HUES64 (cell line): ENCODE data around the gene SFSWAP.
A peak's percentile ranks its signal among the peaks of the same experiment; 100 is the strongest.

Experiments
- H3K27ac ChIP-seq: 2 replicates; pipeline ENCODE4 v1.7.0; 2013; ENCODE audit warnings: low read depth, low read length, inconsistent platforms
- H3K27me3 ChIP-seq: 2 replicates; pipeline ENCODE4 v1.6.1; 2013; ENCODE audit warnings: mild to moderate bottlenecking, low read length; ENCODE audit not compliant: insufficient read depth
- H3K36me3 ChIP-seq: 2 replicates; pipeline ENCODE4 v1.6.1; 2013; ENCODE audit warnings: mild to moderate bottlenecking, low read length; ENCODE audit not compliant: insufficient read depth
- H3K4me1 ChIP-seq: 2 replicates; pipeline ENCODE4 v1.6.1; 2013; ENCODE audit warnings: mild to moderate bottlenecking, low read length, moderate library complexity; ENCODE audit not compliant: insufficient read depth
- H3K4me3 ChIP-seq: 2 replicates; pipeline ENCODE4 v1.5.1; 2013; ENCODE audit warnings: mild to moderate bottlenecking, low read length, moderate library complexity
- H3K9ac ChIP-seq: 2 replicates; pipeline ENCODE4 v1.6.1; 2013; ENCODE audit warnings: mild to moderate bottlenecking, low read depth, low read length
- H3K9me3 ChIP-seq: 2 replicates; pipeline ENCODE4 v1.6.1; 2013; ENCODE audit warnings: low read depth, low read length; ENCODE audit not compliant: insufficient read depth
- WGBS: fragments of 150-250, 120-280 bp; methylation state at CpG from one replicate; pipeline ENCODE4 v1.1.7; 2013; ENCODE audit warnings: missing lambda C conversion rate; 5-methylcytosine and 5-hydroxymethylcytosine counted together

Gene SFSWAP

DNA sequence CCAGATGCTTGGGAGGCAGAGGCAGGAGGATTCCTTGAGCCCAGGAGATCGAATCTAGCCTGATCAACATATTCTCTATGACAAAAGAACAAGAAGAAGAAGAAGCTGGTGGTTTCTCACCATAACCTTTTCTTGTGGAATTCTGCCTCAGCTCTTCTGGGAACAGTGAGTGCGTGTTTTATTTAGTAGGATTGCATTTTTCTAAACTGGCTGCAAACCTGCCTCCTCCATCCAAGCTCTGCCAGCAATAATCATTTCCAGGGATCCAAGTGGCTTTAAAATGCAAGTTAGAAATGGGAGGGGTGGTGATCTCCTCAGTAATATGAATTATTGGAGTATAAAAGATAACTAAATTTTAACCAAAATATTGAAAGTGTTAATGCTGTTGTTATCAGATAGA, 71.2 kb downstream of the SFSWAP start:
- Histone ChIP-seq H3K4me1 (peaks cover 26% of the 10 kb centered on the region), H3K4me3 (no peak overlapping the region), H3K36me3 (peaks cover 63% of the 10 kb centered on the region), H3K27me3 (no peaks in the 10 kb centered on the region), H3K9me3 (no peaks in the 10 kb centered on the region), H3K9ac (no peak overlapping the region), H3K27ac (no peak overlapping the region)
- 78% methylated on average over 2 of the region's 2 CpGs for WGBS

DNA sequence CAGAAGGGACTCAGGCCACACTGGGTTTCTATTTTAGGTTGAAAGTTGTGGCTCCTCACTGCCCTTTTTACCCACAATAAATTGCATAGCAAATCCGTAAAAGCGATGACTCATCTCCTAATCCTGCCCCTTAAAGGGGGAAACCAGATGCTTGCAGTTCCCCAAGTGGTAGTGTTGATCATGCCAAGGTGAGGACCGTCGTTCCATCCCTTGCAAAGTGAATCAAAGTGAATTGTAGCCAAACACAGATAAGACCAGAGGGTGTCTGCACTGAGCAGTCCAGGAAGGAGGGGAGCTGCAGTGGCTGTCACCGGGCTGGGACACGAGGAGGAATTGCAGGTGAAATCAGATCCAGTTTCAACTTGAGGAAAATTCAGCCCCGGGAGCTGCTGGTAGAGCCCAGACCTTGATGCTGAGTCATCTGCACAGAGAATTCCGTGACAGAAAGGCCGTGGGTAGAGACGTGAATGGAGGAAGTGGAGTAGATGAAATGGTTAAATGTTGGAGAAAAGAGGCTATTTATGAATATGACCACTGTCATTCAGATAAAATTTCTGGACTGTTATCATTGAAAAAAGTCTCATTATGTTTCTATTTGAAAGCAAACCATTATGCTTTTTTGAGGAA, 73.1 kb downstream of the SFSWAP start:
- no peaks in the 10 kb centered on the region for H3K9me3 ChIP-seq
- no peak overlapping the region for H3K4me3 ChIP-seq
- peaks cover 26% of the 10 kb centered on the region for H3K4me1 ChIP-seq
- peak overlapping the region; percentile 9; the same call in 1 of the 2 replicates for H3K9ac ChIP-seq
- H3K27ac ChIP-seq: peak overlapping the region; percentile 73
- peaks cover 67% of the 10 kb centered on the region for H3K36me3 ChIP-seq
- 39% methylated on average over 10 of the region's 10 CpGs for WGBS
- H3K27me3 ChIP-seq: no peaks in the 10 kb centered on the region

DNA sequence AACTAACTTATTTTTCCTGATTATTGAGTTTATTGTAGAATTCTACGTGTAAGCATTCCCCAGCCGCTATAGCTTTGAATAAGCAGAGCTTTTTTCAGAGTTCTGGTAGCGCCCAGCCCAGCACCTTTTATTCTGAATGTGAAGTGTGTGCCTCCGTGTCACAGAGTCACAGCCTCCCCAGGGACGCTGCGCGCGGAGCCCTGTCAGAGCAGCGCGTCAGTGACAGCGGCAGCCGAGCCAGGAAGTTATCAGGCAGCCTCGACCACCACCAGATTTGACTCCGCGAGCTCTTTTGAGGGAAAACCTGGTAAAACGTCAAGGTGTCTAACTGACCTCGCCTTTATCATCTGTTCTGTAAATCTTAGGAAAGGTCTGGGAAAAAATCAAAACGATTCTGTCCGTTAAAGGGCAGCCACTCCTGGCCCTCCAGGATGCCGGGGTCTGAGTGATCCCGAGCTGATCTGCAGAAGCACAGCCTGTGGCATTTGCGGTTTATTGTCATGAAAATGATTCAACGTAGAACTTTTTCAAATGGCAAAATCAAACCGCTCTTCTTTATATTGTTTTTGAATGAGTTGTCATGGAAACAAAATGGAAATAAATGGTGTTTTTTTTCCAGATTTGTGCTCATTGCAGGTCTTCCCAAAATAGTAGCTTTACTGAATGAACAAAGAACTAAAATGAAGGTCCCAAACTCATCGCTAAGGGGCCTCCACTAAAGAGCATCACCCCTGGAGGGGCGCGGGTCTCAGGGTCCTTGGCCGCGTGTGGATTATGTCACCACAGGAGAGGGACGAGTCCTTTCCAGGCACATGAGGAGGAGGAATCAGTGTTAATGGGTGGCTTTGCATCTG, 74.2 kb downstream of the SFSWAP start:
- Histone ChIP-seq H3K36me3 (peaks cover 62% of the 10 kb centered on the region), H3K4me1 (peaks cover 26% of the 10 kb centered on the region), H3K9me3 (no peaks in the 10 kb centered on the region), H3K4me3 (no peak overlapping the region), H3K27ac (peak overlapping the region; percentile 73), H3K27me3 (no peaks in the 10 kb centered on the region), H3K9ac (peak overlapping the region; percentile 14; the same call in 1 of the 2 replicates)
- 54% methylated on average over 30 of the region's 30 CpGs for WGBS

DNA sequence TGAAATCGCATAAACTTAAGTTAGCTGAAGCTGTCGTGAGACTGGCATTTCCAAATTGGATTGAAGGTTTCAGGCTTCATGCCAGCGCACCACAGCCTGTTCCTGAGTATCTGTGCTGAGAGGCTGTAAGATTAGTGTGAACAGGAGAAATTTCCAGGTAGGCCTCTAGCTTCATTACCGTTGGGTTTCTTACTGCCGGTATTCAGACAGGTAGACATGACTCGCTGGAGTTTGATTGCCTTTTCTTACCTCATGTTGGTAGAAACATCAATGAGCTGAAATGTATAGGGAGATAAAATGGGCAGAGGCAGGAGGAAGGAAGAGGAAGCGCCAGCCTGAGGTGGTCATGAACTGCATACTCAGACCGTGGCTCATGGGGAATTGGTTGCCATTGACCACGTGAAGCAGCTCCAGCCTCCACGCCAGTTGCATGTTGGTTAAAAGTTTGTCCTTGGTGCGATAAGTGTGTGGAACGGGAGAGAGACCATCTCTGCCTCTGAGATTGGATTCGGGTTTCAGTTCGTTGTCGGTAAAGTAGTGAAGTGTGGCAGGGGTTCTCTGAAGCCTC, 75.0 kb downstream of the SFSWAP start:
- no peaks in the 10 kb centered on the region for H3K9me3 ChIP-seq
- peak overlapping the region; percentile 27 for H3K9ac ChIP-seq
- 91% methylated on average over 15 of the region's 15 CpGs for WGBS
- H3K27me3 ChIP-seq: no peaks in the 10 kb centered on the region
- H3K36me3 ChIP-seq: peaks cover 62% of the 10 kb centered on the region
- no peak overlapping the region for H3K4me3 ChIP-seq
- peaks cover 26% of the 10 kb centered on the region for H3K4me1 ChIP-seq
- peak overlapping the region; percentile 73 for H3K27ac ChIP-seq

DNA sequence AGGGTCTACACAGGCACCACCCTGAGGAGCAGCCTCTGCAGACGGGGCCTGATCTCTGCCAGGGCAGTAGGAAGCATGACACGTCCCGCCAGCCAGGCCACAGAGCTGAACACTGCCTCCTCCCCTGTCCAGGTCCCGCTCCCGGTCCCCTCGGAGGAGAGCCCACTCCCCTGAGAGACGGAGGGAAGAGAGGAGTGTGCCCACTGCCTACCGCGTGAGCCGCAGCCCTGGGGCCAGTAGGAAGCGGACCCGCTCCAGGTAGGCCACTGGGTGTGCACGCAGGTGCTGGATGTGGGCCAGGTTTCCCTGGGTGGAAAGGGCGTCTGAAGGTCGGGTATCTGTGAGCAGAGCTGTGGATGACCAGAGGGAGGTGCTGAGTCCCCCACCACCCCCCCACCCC, 75.4 kb downstream of the SFSWAP start:
- H3K9me3 ChIP-seq: no peaks in the 10 kb centered on the region
- no peak overlapping the region; the same call in 1 of the 2 replicates for H3K27ac ChIP-seq
- peaks cover 26% of the 10 kb centered on the region for H3K4me1 ChIP-seq
- H3K9ac ChIP-seq: peak overlapping the region; percentile 27; the same call in 1 of the 2 replicates
- 93% methylated on average over 15 of the region's 15 CpGs for WGBS
- no peak overlapping the region for H3K4me3 ChIP-seq
- H3K27me3 ChIP-seq: no peaks in the 10 kb centered on the region
- H3K36me3 ChIP-seq: peaks cover 62% of the 10 kb centered on the region

DNA sequence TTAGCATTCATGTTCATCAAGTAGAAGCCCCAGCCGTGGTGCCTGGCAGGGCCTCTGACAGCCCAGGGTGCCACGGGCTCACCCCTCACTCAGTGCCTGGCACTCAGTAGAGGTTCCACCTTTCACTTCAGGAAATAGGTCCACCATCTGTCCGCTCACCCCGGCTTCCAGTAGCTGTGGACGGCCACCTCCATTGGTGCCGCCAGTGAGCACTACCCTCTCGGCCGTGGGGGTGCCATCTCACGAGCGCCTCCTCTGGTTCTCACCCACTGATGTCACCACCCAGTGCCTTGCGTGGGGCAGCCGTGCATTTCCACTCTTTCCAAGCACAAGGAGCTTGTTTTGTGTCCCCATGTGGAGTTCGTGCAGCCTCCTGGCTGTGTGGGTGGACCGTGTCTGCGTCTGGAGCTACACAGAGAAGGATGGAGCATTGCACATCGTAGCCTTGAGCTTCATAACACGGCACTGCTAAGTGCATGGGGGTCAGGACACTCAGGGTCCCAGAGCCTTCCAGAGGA, 76.3 kb downstream of the SFSWAP start:
- Histone ChIP-seq H3K4me1 (peaks cover 26% of the 10 kb centered on the region), H3K36me3 (peaks cover 60% of the 10 kb centered on the region), H3K9ac (no peak overlapping the region), H3K9me3 (no peaks in the 10 kb centered on the region), H3K27ac (no peak overlapping the region), H3K4me3 (no peak overlapping the region), H3K27me3 (no peaks in the 10 kb centered on the region)
- 96% methylated on average over 17 of the region's 17 CpGs for WGBS

DNA sequence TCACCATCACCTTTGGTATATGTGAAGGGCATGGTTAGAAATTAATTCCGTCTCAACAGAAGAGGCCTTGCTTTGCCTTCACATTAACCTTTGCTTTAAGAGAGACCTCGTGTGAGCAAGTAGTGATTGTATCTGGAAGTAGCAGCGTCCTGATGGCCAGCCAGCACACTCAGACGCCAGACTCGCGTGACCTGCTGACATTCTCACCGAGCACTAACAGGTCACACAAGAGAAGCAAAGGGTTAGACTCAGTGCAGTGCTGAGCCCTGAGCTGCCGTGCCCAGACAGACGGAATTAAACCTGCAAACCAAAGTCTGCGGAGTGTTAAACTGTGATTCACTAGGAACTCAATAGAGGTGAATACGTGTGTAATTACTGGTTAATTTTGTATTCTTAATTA, 77.2 kb downstream of the SFSWAP start:
- Histone ChIP-seq H3K27me3 (no peaks in the 10 kb centered on the region), H3K36me3 (peaks cover 54% of the 10 kb centered on the region), H3K9ac (no peak overlapping the region), H3K4me1 (peaks cover 26% of the 10 kb centered on the region), H3K27ac (no peak overlapping the region), H3K9me3 (no peaks in the 10 kb centered on the region), H3K4me3 (no peak overlapping the region)
- 96% methylated on average over 11 of the region's 11 CpGs for WGBS

DNA sequence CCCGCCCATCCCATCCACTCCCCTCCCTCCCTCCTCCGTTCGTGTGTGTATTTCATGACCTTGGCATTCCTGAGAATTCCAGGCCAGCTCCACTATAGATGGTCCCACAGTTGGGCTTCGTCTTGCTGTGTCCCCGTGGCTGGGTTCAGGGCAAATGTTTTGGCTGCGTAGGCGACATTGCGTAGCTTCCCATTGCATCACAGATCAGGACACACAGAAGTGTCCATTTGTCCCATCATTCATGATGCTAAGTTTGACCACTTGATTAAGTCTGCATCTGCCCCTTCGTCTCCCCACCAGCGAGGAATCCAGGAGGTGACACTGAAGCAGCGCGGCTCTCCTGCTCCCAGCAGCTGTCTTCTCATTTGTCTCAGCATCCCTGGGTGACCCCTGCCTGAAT, 78.7 kb downstream of the SFSWAP start:
- no peak overlapping the region for H3K9ac ChIP-seq
- H3K9me3 ChIP-seq: no peaks in the 10 kb centered on the region
- no peak overlapping the region for H3K27ac ChIP-seq
- no peak overlapping the region for H3K4me3 ChIP-seq
- peaks cover 14% of the 10 kb centered on the region for H3K4me1 ChIP-seq
- H3K36me3 ChIP-seq: peaks cover 54% of the 10 kb centered on the region
- 95% methylated on average over 12 of the region's 12 CpGs for WGBS
- no peaks in the 10 kb centered on the region for H3K27me3 ChIP-seq

DNA sequence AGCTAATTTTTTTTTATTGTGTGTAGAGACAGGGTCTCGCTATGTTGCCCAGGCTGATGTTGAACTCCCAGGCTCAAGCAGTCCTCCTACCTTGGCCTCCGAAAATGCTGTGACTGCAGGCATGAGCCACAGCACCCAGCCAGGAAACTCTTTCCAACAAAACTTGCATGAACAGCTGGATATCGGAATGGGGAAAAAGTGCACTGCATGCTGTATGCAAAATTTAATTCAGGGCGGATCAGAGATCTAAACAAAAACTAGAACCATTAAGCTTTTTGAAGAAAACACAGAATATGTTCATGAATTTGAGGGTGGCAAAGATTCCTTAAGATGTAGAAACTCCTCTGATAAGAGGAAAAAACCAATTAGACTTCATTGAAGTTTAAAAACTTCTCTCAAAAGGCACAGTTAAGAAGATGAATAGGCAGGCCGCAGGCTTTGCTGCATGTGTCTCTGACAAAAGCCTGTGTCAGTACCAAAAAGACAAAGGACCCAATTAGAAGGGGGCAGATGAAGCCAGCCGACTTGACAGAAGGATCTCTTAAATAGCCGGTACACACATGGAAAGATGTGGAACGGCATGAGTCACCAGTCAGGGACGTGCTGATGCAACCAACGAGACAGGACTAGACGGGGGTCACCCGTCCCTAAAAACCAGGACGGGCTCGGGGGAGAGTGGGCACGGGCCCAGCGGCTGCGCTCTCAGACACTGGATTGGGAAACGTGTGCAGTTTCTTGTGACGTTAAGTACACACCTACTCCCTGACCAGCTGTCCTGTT, 82.5 kb downstream of the SFSWAP start:
- WGBS: 85% methylated on average over 19 of the region's 19 CpGs
- H3K27me3 ChIP-seq: no peaks in the 10 kb centered on the region
- peaks cover 36% of the 10 kb centered on the region for H3K36me3 ChIP-seq
- H3K4me3 ChIP-seq: no peak overlapping the region
- H3K27ac ChIP-seq: peak overlapping the region; percentile 26; the same call in 1 of the 2 replicates
- peaks cover 19% of the 10 kb centered on the region for H3K4me1 ChIP-seq
- no peak overlapping the region for H3K9ac ChIP-seq
- H3K9me3 ChIP-seq: no peaks in the 10 kb centered on the region

DNA sequence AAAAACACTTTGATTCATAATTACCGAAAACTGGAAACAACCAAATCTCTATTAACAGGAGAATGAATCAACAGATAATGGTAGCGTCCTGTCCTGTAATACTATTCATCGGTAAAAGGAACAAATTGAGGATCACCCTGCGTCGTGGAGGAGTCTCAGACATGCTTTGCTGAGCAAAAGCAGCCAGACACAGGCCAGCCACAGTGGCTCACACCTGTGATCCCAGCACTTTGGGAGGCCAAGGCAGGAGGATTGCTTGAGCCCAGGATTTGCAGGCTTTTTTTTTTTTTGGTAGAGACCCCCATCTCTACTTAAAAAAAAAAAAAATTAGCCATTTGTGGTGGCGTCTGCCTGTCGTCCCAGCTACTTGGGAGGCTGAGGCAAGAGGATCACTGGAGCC, 83.2 kb downstream of the SFSWAP start:
- WGBS: 94% methylated on average over 7 of the region's 7 CpGs
- no peak overlapping the region; the same call in 1 of the 2 replicates for H3K27ac ChIP-seq
- no peak overlapping the region for H3K4me3 ChIP-seq
- H3K36me3 ChIP-seq: peaks cover 35% of the 10 kb centered on the region
- no peaks in the 10 kb centered on the region for H3K9me3 ChIP-seq
- H3K9ac ChIP-seq: no peak overlapping the region
- H3K4me1 ChIP-seq: peaks cover 19% of the 10 kb centered on the region
- H3K27me3 ChIP-seq: no peaks in the 10 kb centered on the region
